Loucy (cell line): ENCODE measurements around the gene ANKRD65.

Source experiments
- H2AFZ ChIP-seq: fragments of 200-600 bp; sonication (generic); 2 replicates; pipeline ENCODE4 v1.6.0; 2016; ENCODE audit warnings: antibody characterized with exemption, mild to moderate bottlenecking, low read length, moderate library complexity
- H3F3A ChIP-seq: fragments of 200-600 bp; 2 replicates; pipeline ENCODE4 v1.6.0; 2016; ENCODE audit warnings: antibody characterized with exemption, low read depth, mild to moderate bottlenecking
- H3K27me3 ChIP-seq: fragments of 200-600 bp; sonication (generic); 2 replicates; pipeline ENCODE4 v1.6.1; 2014; ENCODE audit warnings: low read length, mild to moderate bottlenecking; ENCODE audit not compliant: insufficient read depth, poor library complexity, severe bottlenecking
- H3K36me3 ChIP-seq: fragments of 200-600 bp; sonication (generic); 2 replicates; pipeline ENCODE4 v1.6.1; 2016; ENCODE audit warnings: low read length; ENCODE audit not compliant: insufficient read depth
- H3K4me1 ChIP-seq: fragments of 200-600 bp; sonication (generic); 2 replicates; pipeline ENCODE4 v1.5.1; 2014; ENCODE audit warnings: low read length, mild to moderate bottlenecking; ENCODE audit not compliant: insufficient read depth, poor library complexity, severe bottlenecking
- H3K4me2 ChIP-seq: fragments of 200-600 bp; sonication (generic); 2 replicates; pipeline ENCODE4 v1.6.0; 2014; ENCODE audit warnings: antibody characterized with exemption, low read length, low read depth, mild to moderate bottlenecking; ENCODE audit not compliant: poor library complexity, severe bottlenecking
- H3K4me3 ChIP-seq: fragments of 200-600 bp; sonication (generic); 2 replicates; pipeline ENCODE4 v1.5.1; 2014; ENCODE audit warnings: low read length, mild to moderate bottlenecking, mixed read lengths; ENCODE audit not compliant: poor library complexity, severe bottlenecking
- H3K79me2 ChIP-seq: fragments of 200-600 bp; sonication (generic); 2 replicates; pipeline ENCODE4 v1.6.1; 2014; ENCODE audit warnings: low read length; ENCODE audit not compliant: insufficient read depth
- H3K9ac ChIP-seq: fragments of 200-600 bp; sonication (generic); 2 replicates; pipeline ENCODE4 v1.6.0; 2014; ENCODE audit warnings: mild to moderate bottlenecking, low read depth, low read length, moderate library complexity; ENCODE audit not compliant: poor library complexity, severe bottlenecking
- H3K9me2 ChIP-seq: fragments of 200-600 bp; sonication (generic); replicated peaks from 2 replicates; pipeline ENCODE4 v1.6.1; 2016; ENCODE audit warnings: low read depth, low read length, mixed read lengths
- H3K9me3 ChIP-seq: fragments of 200-600 bp; sonication (generic); 2 replicates; pipeline ENCODE4 v1.6.1; 2014; ENCODE audit warnings: mild to moderate bottlenecking, antibody characterized with exemption, low read length, low read depth; ENCODE audit not compliant: insufficient read depth
- H4K20me1 ChIP-seq: fragments of 200-600 bp; sonication (generic); 2 replicates; pipeline ENCODE4 v1.6.0; 2014; ENCODE audit warnings: antibody characterized with exemption, low read length, mild to moderate bottlenecking; ENCODE audit not compliant: insufficient read depth, poor library complexity, severe bottlenecking
- CTCF ChIP-seq: fragments of 200-600 bp; sonication (generic); conservative IDR thresholded peaks from 2 replicates; pipeline ENCODE4 v1.5.1; 2014; ENCODE audit warnings: mild to moderate bottlenecking, antibody characterized with exemption, low read length
- EZH2phosphoT487 ChIP-seq: fragments of 200-600 bp; IDR thresholded peaks from 2 replicates; pipeline ENCODE4 v1.6.1; 2018; ENCODE audit warnings: antibody characterized with exemption, mild to moderate bottlenecking, moderate library complexity, borderline replicate concordance

Gene ANKRD65

GRCh38 chr1:1428174-1428573, 7.1 kb upstream of the ANKRD65 start:
- Histone ChIP-seq H2AFZ (no peak overlapping the region), H3K9ac (no peak overlapping the region), H3F3A (no peaks in the 10 kb centered on the region), H3K4me3 (no peak overlapping the region), H3K27me3 (no peaks in the 10 kb centered on the region), H3K9me3 (no peaks in the 10 kb centered on the region), H4K20me1 (no peaks in the 10 kb centered on the region), H3K79me2 (no peaks in the 10 kb centered on the region), H3K9me2 (no peaks in the 10 kb centered on the region), H3K4me1 (no peaks in the 10 kb centered on the region), H3K36me3 (no peaks in the 10 kb centered on the region), H3K4me2 (no peak overlapping the region)
- TF ChIP-seq CTCF (no peak), EZH2phosphoT487 (no peak)

GRCh38 chr1:1427820-1428148, 6.7 kb upstream of the ANKRD65 start:
- Histone ChIP-seq H3K27me3 (no peaks in the 10 kb centered on the region), H2AFZ (no peak overlapping the region), H4K20me1 (no peaks in the 10 kb centered on the region), H3F3A (no peaks in the 10 kb centered on the region), H3K79me2 (no peaks in the 10 kb centered on the region), H3K9me3 (no peaks in the 10 kb centered on the region), H3K4me3 (no peak overlapping the region), H3K9me2 (no peaks in the 10 kb centered on the region), H3K36me3 (no peaks in the 10 kb centered on the region), H3K4me2 (no peak overlapping the region), H3K9ac (no peak overlapping the region), H3K4me1 (peaks cover 4% of the 10 kb centered on the region)
- no peak for TF ChIP-seq CTCF
- TF ChIP-seq EZH2phosphoT487 = no peak

- H3K9me3 ChIP-seq = no peaks in the 10 kb centered on the region
- no peak overlapping the region for H2AFZ ChIP-seq
- no peak overlapping the region for H3K4me3 ChIP-seq
- no peak overlapping the region for H3K9ac ChIP-seq
- H3K9me2 ChIP-seq = no peaks in the 10 kb centered on the region
- H3K36me3 ChIP-seq = no peaks in the 10 kb centered on the region
- no peaks in the 10 kb centered on the region for H3K79me2 ChIP-seq
- H3F3A ChIP-seq = no peaks in the 10 kb centered on the region
- no peak overlapping the region for H3K4me2 ChIP-seq
- TF ChIP-seq EZH2phosphoT487 = no peak
- no peak for TF ChIP-seq CTCF
- no peaks in the 10 kb centered on the region for H3K27me3 ChIP-seq
- no peaks in the 10 kb centered on the region for H4K20me1 ChIP-seq
- H3K4me1 ChIP-seq = peaks cover 9% of the 10 kb centered on the region
Observed at GRCh38 chr1:1427106-1427819, 6.2 kb upstream of the ANKRD65 start.
